ENCODE data around the gene CD46. TPM values are rescaled to one million over a fixed set of nuclear protein-coding genes. Genes with fewer than 3 reads are reported as not detected.

The CD46 gene
- total RNA-seq, 1 experiment from 2014 or later: 184 TPM

DNA sequence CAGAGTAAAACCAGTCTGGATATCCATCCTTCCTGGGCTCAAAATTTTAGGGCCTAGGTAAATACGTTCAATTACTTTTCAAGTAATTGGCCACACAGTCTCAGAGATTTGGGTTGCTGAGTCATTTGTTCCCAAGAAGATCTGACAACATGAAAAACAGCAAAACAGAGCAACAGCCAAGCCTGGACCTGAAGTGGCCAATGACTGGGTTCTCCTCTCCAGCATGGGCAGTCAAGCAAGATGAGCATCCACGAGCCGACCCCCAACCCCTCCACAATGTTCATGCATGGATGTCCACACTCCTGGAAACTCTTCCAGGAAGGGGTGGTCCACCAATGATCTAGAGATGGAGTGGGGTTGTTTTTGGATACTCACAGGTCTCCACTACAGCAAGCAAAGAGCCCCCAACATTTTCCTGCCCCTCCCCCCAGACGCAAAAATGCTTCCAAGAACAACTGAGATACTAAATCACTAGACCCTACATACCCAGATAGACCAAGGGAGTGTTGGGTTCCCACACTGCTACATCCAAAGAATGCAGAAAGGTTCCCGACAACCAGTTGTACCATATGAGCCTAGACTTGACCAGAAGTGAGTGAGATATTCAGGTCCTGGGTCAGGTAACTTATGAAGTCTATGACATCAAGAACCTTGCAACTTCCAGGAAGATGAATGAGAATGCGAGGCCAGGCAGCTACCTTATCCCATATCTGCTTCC lies 73.0 kb downstream of the CD46 start:
- intact Hi-C loops (cut with micrococcal nuclease): no loop called here
- CTCF ChIA-PET: interaction anchor here (0.5 to 28.1 kb wide), 31 partner anchors 8 to 1284 kb away, joined by 3 to 790 read pairs (median 4); no protein-coding TSS in a partner anchor
- H3K27ac Mint-ChIP-seq (ENCODE audit: low read depth, unreplicated experiment): peak overlapping the region; percentile 96
- H3K4me1 Mint-ChIP-seq (ENCODE audit: insufficient read depth, unreplicated experiment): peaks cover 87% of the 10 kb centered on the region
- POLR2A ChIA-PET: interaction anchor here (0.5 to 11.5 kb wide), 22 partner anchors 9 to 150 kb away, joined by 3 to 372 read pairs (median 14); partner anchors contain the start of gene CD46
- BruUV-seq (replicated peaks): no TSS peak
- DNase-seq (ENCODE audit: unreplicated experiment): peak; percentile 86
- peaks cover 29% of the 10 kb centered on the region for H3K36me3 Mint-ChIP-seq (ENCODE audit: insufficient read depth, unreplicated experiment)
- TF ChIP-seq CTCF (IDR thresholded peaks at IDR 0.05; ENCODE audit: unreplicated experiment): no peak
- peak overlapping the region; percentile 80 for H3K4me3 Mint-ChIP-seq (ENCODE audit: unreplicated experiment)
- H3K27me3 Mint-ChIP-seq (ENCODE audit: insufficient read depth, unreplicated experiment): no peaks in the 10 kb centered on the region
- H3K9me3 Mint-ChIP-seq (ENCODE audit: unreplicated experiment): no peaks in the 10 kb centered on the region

- CTCF ChIA-PET: interaction anchor here (0.5 to 28.1 kb wide), 9 partner anchors 9 to 139 kb away, joined by 3 to 790 read pairs (median 9); no protein-coding TSS in a partner anchor
- no TSS peak for BruUV-seq (replicated peaks)
- Mint-ChIP-seq H3K36me3 (ENCODE audit: insufficient read depth, unreplicated experiment) (peaks cover 24% of the 10 kb centered on the region), H3K9me3 (ENCODE audit: unreplicated experiment) (no peaks in the 10 kb centered on the region), H3K27me3 (ENCODE audit: insufficient read depth, unreplicated experiment) (no peaks in the 10 kb centered on the region), H3K4me3 (ENCODE audit: unreplicated experiment) (no peak overlapping the region), H3K27ac (ENCODE audit: low read depth, unreplicated experiment) (peak overlapping the region; percentile 96), H3K4me1 (ENCODE audit: insufficient read depth, unreplicated experiment) (peaks cover 82% of the 10 kb centered on the region)
- no peak for TF ChIP-seq CTCF (IDR thresholded peaks at IDR 0.05; ENCODE audit: unreplicated experiment)
- POLR2A ChIA-PET: interaction anchor here (0.7 to 11.5 kb wide), 10 partner anchors 15 to 1686 kb away, joined by 3 to 372 read pairs (median 37); partner anchors contain the start of gene CD46
- DNase-seq (ENCODE audit: unreplicated experiment): no peak
- intact Hi-C loops (cut with micrococcal nuclease): no loop called here
Observed at GRCh38 chr1:207825409-207825695, 73.5 kb downstream of the CD46 start.

- intact Hi-C loops (cut with micrococcal nuclease): no loop called here
- DNase-seq (ENCODE audit: unreplicated experiment): peak; percentile 45
- Mint-ChIP-seq H3K4me1 (ENCODE audit: insufficient read depth, unreplicated experiment) (peaks cover 84% of the 10 kb centered on the region), H3K36me3 (ENCODE audit: insufficient read depth, unreplicated experiment) (peaks cover 24% of the 10 kb centered on the region), H3K9me3 (ENCODE audit: unreplicated experiment) (no peaks in the 10 kb centered on the region), H3K27ac (ENCODE audit: low read depth, unreplicated experiment) (peak overlapping the region; percentile 96), H3K27me3 (ENCODE audit: insufficient read depth, unreplicated experiment) (no peaks in the 10 kb centered on the region), H3K4me3 (ENCODE audit: unreplicated experiment) (peak overlapping the region; percentile 7)
- ChIA-PET CTCF (interaction anchor here (0.5 to 28.1 kb wide), 13 partner anchors 10 to 326 kb away, joined by 3 to 790 read pairs (median 21); no protein-coding TSS in a partner anchor), POLR2A (interaction anchor here (0.7 to 11.5 kb wide), 8 partner anchors 9 to 1685 kb away, joined by 4 to 372 read pairs (median 30); no protein-coding TSS in a partner anchor)
- no TSS peak for BruUV-seq (replicated peaks)
- TF ChIP-seq CTCF (IDR thresholded peaks at IDR 0.05; ENCODE audit: unreplicated experiment): no peak
Observed at GRCh38 chr1:207825719-207826556, 74.1 kb downstream of the CD46 start.

Measured in MCF 10A (cell line).